Measurements from ENCODE around the gene SNTG2.

The SNTG2 gene

DNA sequence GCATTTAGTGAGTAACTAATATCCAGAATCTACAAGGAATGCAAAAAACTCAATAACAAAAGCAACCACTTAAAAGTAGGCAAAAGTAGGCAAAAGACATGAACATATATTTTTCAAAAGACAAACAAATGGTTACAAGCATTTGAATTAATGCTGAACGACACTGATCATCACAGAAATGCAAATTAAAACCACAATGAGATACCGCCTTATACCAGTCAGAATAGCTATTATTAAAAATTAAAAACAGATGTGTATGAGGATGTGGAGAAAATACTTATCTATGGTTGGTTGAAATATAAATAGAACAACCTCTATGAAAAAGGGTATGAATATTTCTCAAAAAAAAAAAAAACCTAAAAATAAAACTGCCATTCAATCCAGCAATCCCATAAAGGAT lies 51.7 kb downstream of the SNTG2 start:
- no peak for DNase-seq (ENCODE audit: low read depth)

DNA sequence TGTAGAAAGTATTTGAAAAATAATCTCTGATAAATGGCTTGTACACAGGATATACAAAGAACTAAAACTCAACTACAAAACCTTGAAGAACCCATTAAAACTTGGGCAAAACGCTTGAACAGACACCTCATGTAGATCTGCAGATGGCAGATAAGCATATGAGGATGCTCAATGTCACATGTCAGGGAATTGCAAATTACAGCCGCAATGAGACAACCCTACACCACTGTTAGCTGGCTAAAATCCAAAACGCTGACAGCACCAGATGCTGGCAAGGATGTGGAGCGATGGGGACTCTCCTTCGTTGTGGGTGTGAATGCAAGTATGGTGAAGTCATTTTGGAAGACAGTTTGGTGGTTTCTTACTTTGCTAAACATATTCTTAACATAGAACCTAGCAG lies 53.7 kb downstream of the SNTG2 start:
- no peak for DNase-seq (ENCODE audit: low read depth)

DNA sequence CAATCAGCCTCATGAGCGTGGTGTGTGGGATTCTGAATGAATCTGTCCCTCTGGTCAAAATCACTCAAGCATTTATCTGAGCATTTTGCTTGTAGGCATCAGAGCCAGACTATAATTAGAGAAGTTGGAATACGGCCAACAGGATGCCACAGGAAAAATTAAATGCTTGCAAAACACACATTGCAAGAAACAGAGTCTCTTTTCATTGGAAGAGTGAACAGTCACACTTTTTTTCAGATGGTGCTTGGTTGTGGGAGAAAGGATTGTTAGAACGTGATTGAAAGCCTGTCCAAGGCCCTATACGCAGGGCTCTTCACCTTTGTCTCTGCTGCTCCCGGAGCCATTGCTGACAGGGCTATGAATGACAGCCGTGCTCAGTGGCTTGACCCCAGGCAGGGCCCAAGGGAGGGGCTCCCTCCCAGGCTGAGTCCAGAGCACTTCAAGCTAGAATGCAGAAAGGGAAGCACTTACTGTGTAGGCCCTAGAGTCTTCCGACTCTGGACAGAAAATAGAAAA lies 59.8 kb downstream of the SNTG2 start:
- no peak for DNase-seq (ENCODE audit: low read depth)

DNA sequence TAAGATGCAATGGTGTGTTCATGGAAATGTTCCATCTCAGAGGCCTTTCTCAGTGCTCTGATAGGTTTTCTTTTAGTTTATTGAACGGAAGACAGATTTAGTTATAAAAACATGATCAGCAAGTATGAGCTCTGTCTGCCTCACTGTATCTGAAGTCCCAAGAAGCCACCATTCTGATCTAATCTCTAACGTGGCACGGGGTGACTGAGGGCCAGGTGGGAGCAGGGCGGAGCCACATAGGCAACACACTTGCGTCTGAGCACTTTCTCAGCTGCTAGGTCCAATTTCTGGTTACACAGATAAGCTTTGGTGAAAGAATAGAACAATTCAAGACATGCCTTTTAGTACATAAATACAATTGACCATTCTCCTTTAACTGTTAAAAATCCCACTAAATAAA lies 60.4 kb downstream of the SNTG2 start:
- no peak for DNase-seq (ENCODE audit: low read depth)

DNA sequence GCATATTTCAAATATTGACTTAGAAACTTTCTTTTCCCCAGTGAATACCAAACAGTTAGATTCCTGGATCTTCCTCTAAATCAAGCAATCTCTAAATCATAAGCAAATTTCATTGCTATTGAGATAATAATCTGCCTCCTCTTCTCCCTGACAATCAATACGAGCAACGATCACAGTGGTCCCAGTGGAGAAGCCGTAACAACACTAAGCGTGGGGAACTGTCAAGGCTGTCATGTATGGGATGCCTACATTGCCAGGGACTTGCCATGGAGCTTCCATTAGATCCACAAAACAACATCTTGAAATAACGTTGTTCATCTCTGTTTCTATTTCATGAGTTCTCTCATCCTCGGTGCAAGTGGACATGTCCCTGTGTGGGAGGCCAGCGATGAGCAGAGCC lies 61.3 kb downstream of the SNTG2 start:
- DNase-seq (ENCODE audit: low read depth) = no peak

DNA sequence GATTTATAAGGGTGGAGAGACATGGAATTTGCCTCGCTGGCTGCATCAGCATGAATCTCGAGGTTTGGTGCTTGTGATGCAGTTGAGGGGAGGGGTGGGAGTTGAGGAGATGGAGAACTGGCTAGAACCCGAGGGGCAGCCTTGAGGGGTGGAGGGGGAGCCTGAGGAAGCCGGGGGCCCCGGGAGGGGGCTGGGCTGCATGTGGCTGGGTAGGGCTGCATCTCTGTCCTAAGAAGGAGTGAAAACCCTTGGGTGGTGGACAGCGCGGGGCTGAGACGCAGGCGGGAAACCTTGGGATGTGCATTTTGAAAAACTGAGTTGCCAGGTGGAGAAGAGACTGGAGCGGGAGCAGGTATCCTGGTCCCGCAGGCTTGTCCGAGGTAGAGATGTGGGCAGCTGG lies 64.2 kb downstream of the SNTG2 start:
- DNase-seq (ENCODE audit: low read depth) = no peak

DNA sequence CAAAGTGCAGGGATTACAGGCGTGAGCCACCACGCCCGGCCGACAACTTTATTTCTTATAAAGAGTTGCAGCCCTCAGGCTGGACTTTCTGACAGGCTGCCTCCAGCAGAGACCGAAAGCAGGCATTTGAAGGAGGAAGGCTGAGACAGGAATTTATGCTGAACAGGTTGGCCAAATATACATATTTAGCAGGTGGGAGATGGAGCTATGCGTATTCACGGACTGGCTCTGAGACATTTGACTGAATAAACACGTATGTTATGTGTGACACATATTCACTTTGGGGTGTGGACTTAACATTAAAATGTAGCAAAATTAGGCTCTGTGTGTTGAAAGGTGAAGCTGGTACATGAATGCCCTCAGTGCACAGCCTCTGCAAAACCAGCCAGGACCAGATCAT lies 65.9 kb downstream of the SNTG2 start:
- DNase-seq (ENCODE audit: low read depth) = no peak

DNA sequence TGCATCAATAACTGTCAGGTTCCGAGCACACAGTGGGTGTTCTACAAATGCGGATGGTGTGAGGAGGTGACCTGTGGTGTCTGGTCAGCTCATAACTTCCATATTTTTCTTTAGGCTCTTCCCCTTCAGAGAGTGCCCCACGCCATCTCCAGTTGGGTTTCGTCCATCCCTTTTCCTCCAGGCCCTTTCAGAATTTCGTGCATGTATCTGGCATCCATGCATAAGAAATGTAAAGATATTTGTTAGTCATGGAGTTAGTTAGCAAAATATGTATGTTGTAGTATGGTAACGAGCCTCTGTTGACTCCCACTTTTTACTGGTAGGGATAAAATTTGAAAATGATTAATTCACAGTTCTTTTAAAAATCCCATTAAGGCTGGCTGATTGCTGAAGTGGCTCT lies 67.2 kb downstream of the SNTG2 start:
- no peak for DNase-seq (ENCODE audit: low read depth)

DNA sequence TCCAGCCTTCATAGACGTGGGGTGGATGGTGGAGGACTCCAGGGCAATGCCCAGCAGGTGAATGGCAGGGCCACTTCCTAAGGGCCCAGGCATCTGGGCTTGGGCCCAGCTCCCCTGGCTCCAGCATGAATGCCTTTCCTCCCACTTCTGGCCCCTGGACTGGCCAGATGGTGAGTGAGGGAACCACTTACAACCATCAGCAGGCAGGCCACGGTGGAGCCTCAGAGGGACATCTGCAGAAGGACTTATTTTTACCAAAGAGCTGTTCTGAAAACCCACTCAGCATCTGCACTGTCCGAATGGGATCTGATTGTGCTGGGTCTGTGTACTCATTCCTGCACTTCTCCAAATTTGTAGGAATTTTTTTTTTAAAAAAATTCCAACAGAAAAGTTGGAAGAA lies 69.6 kb downstream of the SNTG2 start:
- no peak for DNase-seq (ENCODE audit: low read depth)

DNA sequence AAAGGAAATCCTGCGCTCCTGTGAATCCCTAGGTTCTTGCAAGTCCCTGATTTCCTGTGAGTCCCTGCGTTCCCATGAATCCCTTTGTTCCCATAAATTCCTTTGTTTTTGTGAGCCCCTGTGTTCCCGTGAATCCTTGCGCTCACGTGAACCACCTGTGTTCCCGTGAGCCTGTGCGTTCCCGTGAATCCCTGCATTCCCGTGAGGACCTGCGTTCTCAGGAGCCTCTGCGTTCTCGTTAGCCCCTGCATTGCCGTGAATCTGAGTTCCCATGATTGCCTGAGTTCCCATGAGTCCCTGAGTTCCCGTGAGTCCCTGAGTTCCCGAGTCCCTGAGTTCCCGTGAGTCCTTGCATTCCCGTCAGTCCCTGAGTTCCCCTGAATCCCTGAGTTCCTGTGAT lies 71.5 kb downstream of the SNTG2 start:
- DNase-seq (ENCODE audit: low read depth) = no peak

DNA sequence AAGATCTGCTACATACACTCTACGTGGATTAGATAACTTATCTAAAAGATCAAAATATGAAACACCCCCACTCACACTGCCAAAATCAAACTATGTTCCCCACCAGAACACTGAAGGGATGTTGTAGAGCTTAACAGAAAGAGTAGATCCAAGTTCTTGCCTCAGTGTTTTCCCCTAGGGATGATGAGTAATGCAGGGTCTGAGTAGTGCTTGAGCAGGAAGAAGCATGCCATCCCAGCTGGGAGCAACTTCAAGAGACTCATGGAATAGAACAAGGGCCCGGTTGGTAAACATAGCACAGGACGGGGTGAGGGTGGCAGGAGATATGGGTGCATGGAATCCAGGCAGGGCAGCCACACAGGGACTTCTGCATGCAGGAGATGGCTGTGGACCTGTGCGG lies 74.3 kb downstream of the SNTG2 start:
- DNase-seq (ENCODE audit: low read depth) = no peak

DNA sequence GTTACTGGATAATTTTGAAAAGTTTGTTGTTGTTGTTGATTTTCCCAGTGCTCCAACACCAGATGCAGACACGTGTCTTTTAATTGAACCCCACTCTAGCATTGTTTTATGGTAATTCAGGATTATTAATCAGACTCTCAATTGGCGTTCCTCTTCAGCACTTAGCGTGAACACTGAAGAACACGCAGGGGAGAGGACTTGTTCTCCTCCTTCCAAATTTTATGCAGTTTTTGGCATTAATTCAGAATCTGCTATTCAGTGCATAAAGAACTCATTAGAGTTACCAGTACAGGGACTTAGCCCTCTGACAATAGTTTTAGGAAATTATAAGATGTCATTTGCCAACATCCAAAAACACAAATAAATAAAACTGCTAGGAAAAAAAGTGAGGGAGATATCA lies 75.5 kb downstream of the SNTG2 start:
- DNase-seq (ENCODE audit: low read depth) = no peak

DNA sequence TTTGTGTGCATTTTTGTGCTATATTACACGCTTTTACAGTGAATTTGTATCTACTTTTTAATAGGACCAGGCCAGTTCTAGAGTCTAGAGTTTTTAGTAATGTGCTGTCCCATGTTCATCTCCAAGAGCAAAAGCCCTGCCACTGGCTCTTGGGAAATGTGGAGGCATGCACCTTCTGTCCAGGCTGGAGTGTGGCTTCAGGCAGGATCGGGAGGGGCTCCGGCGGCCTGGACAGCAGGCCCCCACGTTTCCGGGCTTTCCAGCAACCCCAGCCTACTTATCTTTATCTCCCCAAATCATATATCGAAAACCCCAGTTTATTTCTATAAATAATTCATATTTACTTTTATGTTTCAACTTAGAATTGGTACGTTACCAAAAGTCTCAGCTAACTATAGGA lies 78.2 kb downstream of the SNTG2 start:
- DNase-seq (ENCODE audit: low read depth) = no peak

DNA sequence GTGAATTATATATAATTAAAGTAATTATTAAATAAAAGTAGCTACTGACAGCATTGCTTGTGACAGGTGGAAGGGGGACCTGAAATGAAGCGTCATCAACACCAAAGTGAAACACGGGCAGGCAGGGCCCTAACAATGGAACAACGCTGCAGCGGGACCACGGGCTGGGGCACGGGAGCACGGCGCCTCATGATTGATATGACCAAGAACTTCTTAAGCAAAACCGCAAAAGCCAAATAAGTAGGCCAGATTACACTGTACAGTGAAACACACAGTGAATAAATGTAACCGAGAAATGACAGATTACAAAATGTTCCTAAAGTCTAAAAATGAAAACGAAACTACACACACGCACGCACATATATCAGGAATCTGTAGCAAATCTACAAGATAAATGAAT lies 81.4 kb downstream of the SNTG2 start:
- DNase-seq (ENCODE audit: low read depth) = peak; percentile 6

DNA sequence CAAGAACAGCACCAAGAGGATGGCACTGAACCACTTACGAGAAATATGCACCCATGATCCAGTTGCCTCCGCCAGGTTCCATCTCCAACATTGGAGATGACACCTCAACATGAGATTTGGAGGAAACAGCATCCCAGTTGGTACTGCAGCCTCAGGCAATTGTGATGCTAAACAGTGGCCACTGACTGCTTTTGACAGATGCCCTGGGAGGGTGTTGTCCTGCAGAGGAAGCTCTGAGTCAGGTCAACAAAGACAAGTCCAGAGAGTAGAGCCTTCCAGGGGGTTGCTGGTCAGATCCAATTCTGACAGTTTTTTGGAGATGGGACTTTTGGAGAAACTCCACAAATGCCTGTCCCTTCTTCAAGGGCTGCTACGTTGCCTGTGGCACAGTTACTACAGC lies 82.4 kb downstream of the SNTG2 start:
- DNase-seq (ENCODE audit: low read depth) = no peak

DNA sequence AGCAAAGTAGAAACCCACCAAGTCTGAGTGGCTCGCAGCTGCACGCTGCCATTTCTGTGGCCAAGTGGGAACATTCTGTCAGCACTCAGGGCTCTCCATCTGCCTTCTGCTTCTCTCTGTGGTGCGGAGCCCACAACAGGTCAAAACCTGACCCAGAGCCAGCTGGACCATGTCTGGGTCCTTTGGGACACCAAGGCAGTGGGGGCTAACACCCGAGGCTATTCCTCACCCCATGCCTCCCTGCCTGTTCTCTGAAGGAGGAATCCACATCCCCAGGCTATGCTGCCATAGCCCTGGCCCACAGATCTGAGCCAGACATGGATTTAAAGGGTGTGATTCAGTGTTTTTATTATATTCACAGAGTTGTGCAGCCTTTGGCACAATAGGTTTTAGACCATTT lies 86.4 kb downstream of the SNTG2 start:
- no peak for DNase-seq (ENCODE audit: low read depth)

DNA sequence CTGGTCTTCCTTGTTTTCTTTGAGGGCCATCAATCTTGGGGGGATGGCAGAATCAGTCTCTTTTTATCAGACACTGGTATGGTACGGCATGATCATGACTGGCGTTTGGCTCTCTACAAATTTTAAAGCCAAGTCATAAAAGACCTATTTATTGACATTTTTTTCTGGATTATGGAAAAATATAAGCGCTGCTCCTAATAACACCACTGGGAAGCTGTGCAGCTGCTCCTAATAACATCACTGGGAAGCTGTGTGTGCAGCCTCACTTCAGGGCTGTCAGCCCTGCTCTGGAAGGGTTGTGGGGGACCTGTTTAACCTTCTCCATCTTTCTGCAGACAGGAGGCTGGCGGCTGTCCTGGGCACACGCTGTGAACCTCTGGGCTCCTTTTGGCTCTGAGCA lies 88.9 kb downstream of the SNTG2 start:
- DNase-seq (ENCODE audit: low read depth) = no peak

DNA sequence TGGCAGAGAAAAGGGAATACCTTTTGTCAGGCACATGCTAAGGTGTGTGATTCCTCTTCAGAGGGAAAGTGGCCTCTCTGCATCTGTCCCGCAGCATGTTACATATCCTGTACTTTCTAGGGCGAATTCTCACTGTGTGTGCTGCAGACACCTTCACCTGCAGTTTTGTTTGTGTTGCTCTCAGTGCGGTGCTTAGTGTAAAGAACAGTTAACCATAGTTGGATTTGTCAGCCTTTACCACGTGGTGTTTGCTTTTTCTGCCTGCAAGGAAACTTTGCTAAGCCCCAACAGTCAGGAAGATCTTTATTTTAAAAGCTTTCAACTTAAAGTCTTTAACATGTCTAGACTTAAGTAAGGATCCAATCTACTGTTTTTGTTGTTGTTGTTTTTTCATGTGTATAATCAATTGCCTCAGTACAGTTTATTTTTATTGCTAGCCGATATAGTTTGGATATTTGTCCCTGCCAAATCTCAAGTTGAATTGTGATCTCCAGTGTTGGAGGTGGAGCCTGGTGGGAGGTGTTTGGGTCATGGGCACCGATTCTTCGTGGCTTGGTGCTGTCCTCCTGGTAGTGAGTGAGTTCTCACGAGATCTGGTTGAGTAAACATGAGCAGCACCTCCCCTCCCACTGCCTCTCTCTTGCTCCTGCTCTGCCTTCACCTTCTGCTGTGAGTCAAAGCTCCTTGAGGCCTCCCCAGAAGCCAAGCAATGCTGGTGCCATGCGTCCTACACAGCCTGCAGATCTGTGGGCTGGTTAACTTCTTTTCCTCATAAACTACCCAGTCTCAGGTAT lies 90.6 kb downstream of the SNTG2 start:
- DNase-seq (ENCODE audit: low read depth) = no peak

DNA sequence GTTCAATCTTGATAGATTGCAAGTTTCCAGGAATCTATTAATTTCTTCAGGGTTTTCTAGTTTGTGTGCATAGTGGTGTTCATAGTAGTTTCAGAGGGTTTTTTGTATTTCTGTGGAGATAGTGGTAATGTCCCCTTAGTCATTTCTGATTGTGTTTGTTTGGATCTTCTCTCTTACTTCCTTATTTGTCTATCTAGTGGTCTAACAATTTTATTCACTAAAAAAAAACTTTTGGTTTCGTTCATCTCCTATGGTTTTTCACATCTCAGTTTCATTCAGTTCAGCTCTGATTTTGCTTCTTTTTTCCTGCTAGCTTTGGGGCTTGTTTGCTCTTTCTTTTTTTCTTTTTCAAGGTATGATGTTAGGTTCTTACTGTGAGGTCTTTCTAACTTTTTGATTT lies 94.5 kb downstream of the SNTG2 start:
- no peak for DNase-seq (ENCODE audit: low read depth)

DNA sequence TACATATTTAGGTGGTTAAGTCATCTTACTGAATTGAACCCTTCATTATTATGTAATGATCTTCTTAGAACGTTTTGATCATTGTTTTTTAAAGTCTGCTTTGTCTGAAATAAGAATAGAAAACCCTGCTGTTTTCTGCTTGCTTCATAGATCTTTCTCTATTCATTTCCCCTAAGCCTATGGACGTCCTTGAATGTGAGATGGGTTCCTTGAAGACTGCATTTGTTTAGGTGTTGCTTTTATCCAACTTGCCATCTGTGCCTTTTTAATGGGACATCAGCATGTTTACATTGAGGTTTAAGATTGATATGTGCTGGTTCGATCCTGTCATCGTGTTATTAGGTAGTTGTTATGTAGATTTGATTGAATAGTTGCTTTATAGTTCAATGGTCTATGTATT lies 95.4 kb downstream of the SNTG2 start:
- no peak for DNase-seq (ENCODE audit: low read depth)

DNA sequence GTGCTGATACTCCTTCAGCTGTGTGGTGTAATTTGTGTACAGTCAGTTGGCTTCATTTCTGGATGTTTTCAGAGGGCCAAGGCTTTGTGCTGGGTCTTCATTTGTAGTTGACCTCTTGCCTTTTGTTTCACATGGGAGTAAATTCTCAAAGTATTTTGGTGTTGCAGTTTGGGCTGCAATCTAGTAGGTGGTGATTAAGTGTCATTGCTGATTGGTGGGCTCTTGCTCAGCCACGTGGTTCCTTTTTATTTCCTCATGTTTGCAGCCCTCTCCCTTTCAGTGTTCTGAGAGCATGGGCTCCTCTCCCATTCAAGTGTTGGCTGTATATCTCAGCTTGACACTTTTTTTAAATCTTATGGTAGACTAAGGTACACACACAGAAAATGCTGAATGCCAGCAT lies 96.8 kb downstream of the SNTG2 start:
- no peak for DNase-seq (ENCODE audit: low read depth)

DNA sequence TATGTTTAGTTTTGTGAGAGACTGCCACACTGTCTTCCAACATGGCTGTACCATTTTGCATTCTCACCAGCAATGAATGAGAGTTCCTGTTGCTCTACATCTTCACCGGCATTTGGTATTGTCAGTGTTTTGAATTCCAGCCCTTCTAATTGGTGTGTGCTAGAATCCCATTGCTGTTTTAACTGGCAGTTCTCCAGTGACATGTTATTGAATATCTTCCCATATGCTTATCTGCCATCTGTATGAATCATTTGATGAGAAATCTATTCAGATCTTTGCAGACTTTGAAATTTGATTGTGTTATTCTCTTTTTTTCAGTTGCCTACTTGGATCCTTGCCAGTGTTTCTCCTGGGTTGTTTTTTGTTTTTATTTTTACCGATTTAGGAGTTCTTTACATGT lies 99.0 kb downstream of the SNTG2 start:
- no peak for DNase-seq (ENCODE audit: low read depth)

DNA sequence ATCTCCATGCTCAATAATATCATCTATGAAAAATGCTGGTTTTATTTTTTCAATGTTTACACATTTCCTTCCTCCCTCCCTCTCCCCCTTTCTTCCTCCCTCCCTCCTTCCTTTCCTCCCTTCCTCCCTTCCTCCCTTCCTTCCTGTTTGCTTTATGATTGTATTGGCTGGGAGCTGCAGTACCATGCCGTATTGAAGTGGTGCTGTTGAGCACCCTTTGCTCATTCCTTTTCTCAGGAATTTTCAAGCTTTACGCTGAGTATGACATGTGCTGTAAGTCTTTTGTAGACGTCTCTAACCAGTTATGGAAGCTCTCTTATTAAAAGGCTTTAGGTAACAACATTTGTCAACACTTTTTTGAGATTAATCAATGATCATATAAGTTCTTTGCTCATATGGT lies 100.4 kb downstream of the SNTG2 start:
- DNase-seq (ENCODE audit: low read depth) = no peak

DNA sequence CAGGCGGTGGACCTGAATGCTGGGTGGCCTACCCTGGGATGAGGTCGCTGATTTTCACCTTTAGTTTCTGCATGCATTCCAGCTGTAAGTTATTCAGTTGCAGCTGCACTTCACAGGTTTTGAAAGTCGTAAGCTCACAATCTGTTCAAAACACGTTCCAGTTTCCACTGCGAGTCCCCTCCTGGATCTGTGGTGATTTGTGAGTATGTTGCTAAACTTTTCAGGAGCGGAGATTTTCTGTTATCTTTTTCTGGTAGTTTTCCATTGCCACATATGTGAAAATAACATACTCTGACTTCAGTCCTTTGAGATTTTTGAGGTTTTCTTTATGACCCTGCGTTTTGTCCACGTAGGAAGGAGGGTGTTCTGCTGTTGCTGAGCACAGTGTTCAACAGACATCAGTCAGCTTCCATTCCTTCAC lies 102.1 kb downstream of the SNTG2 start:
- no peak for DNase-seq (ENCODE audit: low read depth)

Data from stimulated activated CD8-positive, alpha-beta memory T cell treated with anti-CD3 and anti-CD28 coated beads, Interleukin-7, amount 100 ng/mL, for 24 hours (primary cell).